Activated CD8-positive, alpha-beta memory T cell treated with anti-CD3 and anti-CD28 coated beads for 1 hour (primary cell): ENCODE measurements around the gene MED12L.

Experiments
- DNase-seq, 2 donors: peaks; one replicate each; pipeline ENCODE4 v3.0.0-alpha.2; 2020; ENCODE audit warnings: low read depth in 1 of 2; ENCODE audit errors: extremely low read depth in 1 of 2

MED12L gene

DNA sequence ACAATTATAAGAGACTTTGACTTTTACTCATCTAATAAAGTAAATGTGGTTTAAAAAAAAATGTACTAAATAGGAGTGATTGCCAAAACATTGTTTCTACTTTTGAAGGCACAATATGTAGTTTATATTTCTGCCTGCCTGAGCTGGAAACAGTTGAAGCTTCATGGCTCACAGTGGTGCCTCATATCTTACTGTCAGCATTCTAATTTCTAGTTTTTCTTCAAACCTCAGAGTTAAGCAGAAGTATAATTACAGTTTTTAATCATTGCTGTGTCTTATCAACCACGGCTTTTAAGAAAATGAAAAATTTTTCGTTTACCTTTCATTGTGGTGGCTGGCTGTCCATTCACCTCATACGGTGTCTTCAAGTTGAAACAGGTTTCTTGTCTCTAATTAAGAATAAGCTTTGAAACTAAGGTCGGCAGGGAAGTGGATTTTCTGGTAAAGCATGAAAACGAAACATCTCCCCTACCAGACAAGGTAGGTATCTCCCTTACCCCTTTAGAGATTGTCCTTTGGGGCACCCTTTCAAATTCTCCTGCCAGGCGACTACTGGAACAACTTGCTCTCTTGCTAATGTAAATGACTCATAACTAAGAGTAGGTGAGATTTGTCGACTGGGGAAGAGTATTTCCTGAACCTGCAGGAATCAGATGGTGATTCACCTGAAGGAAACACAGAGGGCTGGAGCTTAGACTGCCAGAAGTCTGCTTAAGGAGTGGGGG, 231.0 kb downstream of the MED12L start, which contains the start of gene GPR87:
TSS of gene GPR87 (minus strand) at position 554 of the 725 bp plus-strand sequence. CDS start 16,720 bp downstream, outside the sequence.
- no peak for DNase-seq

- no peak for DNase-seq
Measured at GRCh38 chr3:151318313-151318712, 232.8 kb downstream of the MED12L start.

DNA sequence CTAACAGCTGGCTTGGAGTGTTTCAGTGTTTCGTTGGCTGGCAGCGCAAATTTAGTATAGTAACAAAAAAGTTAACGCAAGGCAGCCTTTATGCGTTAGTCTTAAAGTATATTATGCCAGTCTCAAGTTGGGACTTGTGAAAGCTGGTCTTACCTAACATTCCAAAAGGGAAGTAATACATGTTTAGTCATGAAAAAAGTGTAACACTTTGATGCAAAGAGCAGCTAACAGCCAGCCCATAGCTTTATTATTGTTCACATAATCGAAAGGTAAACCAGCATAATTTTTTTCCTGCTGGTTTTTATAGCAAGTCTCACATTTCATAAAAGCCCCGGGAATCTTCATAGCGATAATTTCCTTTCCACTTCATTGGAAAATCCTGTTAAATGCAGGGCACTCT, 233.5 kb downstream of the MED12L start:
- no peak for DNase-seq

DNA sequence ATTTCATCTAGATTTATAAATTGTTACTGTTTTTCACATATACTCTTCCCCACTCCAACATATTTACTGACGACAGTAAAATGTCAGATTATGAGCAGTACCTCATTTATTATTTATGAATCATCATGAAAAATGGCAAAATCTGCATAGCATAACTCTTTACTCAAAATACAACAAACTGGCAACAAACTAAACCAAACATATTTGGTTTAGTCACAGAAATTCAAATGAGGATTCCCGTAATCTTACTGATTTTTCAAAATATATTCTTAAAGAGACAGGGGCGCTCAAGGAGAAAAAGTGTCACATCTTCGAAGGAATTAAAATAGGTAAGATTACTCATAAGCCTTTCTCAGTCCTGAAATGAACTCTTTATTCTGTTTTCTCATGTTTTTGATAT, 234.2 kb downstream of the MED12L start:
- DNase-seq: no peak

DNA sequence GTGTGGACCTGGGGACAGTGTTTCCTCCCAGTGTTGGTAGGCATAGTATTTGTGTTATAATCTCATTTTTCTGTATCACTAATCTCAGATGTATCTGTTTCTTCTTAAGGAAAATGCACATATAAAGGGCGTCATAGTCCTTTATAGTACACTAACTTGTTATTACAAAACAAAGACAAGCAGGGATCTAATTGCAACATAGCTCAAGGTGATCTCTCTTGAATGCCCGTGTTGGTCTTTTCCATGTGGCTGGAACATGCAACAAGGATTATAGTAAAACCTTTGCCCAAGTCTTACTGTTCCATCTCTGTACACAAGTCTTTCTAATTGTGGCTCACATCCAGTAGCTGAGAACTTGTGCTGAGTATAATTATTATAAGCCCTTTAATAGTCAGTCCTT, 234.7 kb downstream of the MED12L start:
- no peak for DNase-seq

- no peak for DNase-seq
Measured at GRCh38 chr3:151321526-151321925, 236.1 kb downstream of the MED12L start.

GRCh38 chr3:151322511-151322910, 237.0 kb downstream of the MED12L start:
- no peak for DNase-seq

DNA sequence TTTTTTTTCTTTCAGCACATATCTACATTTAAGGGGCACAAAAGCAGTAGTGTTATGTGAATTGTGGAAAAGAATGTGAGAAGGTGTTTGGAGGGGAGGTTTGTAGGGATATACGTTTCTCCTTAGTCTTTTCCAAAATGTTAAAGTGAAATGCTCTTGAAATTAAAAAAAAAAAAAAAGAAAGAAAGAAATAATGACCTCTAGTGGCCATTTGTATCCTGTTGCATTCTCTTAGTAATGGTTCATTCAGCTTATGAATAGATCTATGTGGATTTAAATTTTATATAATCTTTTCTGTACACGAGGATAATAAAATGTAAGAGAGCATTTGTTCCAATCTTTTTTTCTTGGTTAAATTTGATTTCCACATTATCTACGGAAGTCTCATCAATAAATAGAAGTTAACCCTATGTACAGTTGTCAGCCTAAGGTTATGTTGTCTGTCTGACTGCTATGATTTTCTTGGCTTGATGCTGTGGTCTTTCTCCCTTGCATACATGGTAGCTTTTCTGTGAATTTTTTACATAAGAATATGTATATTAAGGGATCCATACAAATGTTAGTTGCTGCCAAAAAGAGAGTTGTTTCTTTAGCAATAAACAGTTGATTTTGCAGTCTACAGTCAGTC, 242.2 kb downstream of the MED12L start:
- DNase-seq: no peak

DNA sequence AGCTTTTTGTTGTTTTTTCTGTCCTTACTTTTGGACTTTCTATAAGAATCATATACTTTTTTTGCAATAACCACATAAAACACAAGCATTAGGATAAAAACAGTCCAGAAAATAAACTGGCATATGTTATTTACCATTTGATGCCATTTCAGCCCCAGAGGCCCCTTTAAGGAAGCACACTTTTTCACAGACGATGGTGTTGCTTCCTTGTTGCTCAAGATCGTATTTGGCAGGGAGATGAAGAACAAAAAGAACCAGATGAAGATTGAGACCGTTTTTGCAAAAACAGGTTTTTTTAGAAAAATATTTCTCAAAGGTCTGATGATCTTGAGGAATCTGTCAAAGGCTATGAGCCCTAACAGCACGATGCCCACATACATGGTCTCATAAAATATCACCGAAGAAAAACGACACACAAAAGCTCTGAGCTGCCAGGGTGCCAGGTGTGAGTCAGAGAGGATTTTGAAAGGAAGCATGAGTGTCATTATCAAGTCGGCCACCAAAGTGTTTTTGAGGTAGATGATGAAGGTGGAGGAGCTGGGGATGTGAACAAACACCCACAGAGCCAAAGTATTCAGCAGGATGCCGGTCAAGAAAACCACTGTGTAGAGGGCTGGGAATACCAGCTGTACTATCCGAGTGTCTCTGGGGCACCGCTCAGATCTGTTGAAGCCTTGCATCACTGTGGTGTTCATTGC, 243.0 kb downstream of the MED12L start:
- no peak for DNase-seq

GRCh38 chr3:151329363-151329762, 243.9 kb downstream of the MED12L start, which contains the start of gene P2RY13:
Gene P2RY13, minus strand, starts transcription at chr3:151329549. Its CDS starts 21 bp downstream, at chr3:151329528.
- no peak for DNase-seq

DNA sequence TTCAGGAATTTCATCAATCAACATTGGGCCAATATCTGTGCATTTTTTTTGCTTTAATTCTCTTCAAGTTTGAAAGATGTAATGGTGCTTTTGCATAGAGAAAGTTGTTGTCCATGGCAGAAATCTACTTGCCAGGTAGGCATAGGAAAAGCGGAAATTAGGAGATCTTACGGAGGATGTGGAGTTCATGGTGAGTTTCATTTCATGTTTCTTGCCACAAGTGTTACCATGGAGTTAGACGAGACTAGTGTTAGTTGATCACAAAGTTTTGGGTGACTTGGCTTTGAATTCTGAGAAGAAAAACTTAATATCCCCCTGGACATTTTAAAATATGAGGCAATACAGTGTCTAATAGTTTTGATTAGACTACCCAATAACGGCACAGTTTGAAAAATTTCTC, 244.9 kb downstream of the MED12L start:
- DNase-seq: no peak

DNA sequence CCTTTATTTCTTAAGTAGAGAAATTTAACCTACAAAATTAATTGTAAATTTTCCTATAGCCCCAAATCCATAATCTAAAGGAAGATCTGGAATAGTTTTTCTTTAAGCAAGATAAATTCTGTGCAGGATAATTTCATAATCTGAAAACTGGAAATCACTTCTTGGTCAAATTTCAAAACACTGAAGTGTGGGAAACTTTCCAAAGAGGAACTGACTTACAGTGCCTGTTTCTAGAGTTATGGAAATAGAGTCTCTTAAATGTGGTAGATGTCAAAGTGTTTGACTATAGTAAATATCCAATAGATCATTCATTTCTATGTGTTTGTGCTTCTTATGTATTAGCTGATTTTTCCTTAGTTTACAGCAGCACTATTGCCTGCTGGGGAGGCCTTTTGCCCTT, 245.4 kb downstream of the MED12L start:
- no peak for DNase-seq

GRCh38 chr3:151331696-151332095, 246.2 kb downstream of the MED12L start:
- DNase-seq: no peak

- no peak for DNase-seq
Measured at GRCh38 chr3:151345859-151346258, 260.4 kb downstream of the MED12L start.

- no peak for DNase-seq
Measured at GRCh38 chr3:151346292-151346691, 260.8 kb downstream of the MED12L start.

DNA sequence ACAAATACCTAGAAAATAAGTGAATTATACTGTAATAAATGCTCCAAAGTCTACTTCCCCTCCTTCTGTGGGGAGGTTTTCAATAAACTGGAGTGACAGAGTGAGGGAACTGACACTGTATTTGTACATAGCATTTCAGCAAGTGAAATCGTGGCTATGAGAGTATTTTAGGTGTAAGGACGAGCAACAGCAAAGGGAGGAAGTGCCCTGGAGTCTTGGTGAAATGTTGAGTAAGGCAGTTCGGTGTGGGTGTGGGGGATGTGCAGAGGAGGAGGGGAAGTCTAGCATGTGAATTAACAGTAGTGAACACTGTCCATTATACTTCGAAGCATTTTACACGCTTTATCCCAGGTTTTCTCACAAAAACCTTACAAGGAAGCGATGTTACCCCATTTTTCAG, 262.0 kb downstream of the MED12L start:
- no peak for DNase-seq

DNA sequence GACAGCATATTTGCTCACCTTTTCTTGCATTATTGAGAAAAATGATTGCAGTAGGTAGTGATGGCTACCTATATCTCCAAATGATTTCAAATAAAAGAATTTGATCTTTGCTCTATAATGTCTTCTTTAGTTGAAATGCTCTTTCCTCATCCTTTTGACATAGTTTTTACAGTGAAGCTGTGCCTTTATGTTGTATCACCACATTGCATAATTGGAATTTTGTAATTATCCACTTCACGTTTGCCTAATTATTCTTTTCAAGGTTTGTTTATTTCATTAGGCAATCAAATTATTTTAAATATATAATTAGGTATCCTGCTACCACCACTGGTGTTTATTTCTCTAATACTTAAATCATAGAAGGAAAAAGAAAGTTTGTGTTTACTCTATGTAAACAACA, 265.2 kb downstream of the MED12L start:
- DNase-seq: no peak

- DNase-seq: no peak
Measured at GRCh38 chr3:151351219-151351618, 265.8 kb downstream of the MED12L start.

- DNase-seq: no peak
Measured at GRCh38 chr3:151351648-151352047, 266.2 kb downstream of the MED12L start.

GRCh38 chr3:151356794-151357462, 271.5 kb downstream of the MED12L start:
- no peak for DNase-seq

DNA sequence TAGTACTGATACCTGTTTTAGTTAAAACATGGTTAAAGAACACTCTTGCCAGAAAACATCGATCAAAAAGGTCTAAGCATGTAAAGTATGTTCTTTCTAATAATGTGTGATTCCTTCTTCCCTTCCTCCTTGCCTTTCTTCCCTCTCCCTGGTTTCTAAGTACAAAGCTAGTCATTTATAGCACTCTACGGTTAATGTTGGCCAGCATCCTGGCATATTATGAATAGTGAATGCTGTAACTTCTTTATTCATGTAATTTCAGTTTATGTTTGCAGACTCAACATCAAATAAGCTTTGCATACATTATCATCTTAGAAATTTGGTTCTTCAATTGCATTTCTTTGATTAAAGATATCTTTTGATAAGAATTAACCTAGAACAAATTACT, 272.0 kb downstream of the MED12L start:
- DNase-seq: no peak
